H1 (cell line): Measurements from ENCODE around the gene ADARB2. TPM values are rescaled to one million over a fixed set of nuclear protein-coding genes. Genes with fewer than 3 reads are reported as not detected.

Source experiments
- CTCF ChIA-PET: fragments of 300-600 bp; sonication (Branson Sonifier 250); formaldehyde crosslinking; loops from one replicate; lab custom pipeline; 2021; ENCODE audit not compliant: partially characterized antibody; lab: Charles Lee
- POLR2A ChIA-PET: fragments of 300-600 bp; sonication (Branson Sonifier 250); formaldehyde crosslinking; loops from one replicate; lab custom pipeline; 2021; ENCODE audit warnings: inconsistent platforms; ENCODE audit not compliant: partially characterized antibody; lab: Charles Lee
- DNase-seq, 2 experiments: peaks; one replicate each; pipeline versions ENCODE4 v3.0.0 to v3.0.0-alpha.2; 2010 to 2022; ENCODE audit warnings: low spot score in 2 of 2, low read depth in 1 of 2, mixed read lengths in 1 of 2
- FAIRE-seq: peaks from 2 replicates; lab custom pipeline; 2011; peaks lifted over from hg19 to GRCh38; lab: Jason Lieb, UNC
- H2AFZ ChIP-seq: 2 replicates; pipeline ENCODE4 v1.8.1; 2012; ENCODE audit warnings: low read length, inconsistent platforms
- H2AK5ac ChIP-seq: 2 replicates; pipeline ENCODE4 v1.6.1; 2013; ENCODE audit warnings: low read depth, low read length
- H2BK120ac ChIP-seq: replicated peaks from 2 replicates; pipeline ENCODE3; 2013; ENCODE audit warnings: low read depth, low read length, inconsistent platforms
- H2BK12ac ChIP-seq: 2 replicates; pipeline ENCODE4 v1.6.1; 2013; ENCODE audit warnings: low read depth, low read length
- H2BK15ac ChIP-seq: 2 replicates; pipeline ENCODE4 v1.6.1; 2013; ENCODE audit warnings: low read length
- H2BK20ac ChIP-seq: 2 replicates; pipeline ENCODE4 v1.6.1; 2013; ENCODE audit warnings: low read length
- H2BK5ac ChIP-seq: 2 replicates; pipeline ENCODE4 v1.6.1; 2013; ENCODE audit warnings: low read depth, low read length
- H3K14ac ChIP-seq: 2 replicates; pipeline ENCODE4 v1.6.1; 2013; ENCODE audit warnings: inconsistent platforms; ENCODE audit not compliant: insufficient read length
- H3K18ac ChIP-seq: 2 replicates; pipeline ENCODE4 v1.6.1; 2013; ENCODE audit warnings: low read length; ENCODE audit errors: extremely low read depth
- H3K23ac ChIP-seq: 2 replicates; pipeline ENCODE4 v1.6.1; 2013; ENCODE audit warnings: inconsistent platforms; ENCODE audit not compliant: insufficient read length
- H3K23me2 ChIP-seq: 2 replicates; pipeline ENCODE4 v1.6.1; 2013; ENCODE audit warnings: low read depth, low read length
- H3K27ac ChIP-seq: 2 replicates; pipeline ENCODE4 v1.6.1; 2011; ENCODE audit warnings: low read depth, low read length, inconsistent platforms
- H3K27me3 ChIP-seq, 4 experiments: replicated peaks in 1 of 4; 1 replicate in 1 of 4; 2 replicates in 3 of 4; pipeline versions ENCODE4 v1.6.1 to v1.8.1; 2011 to 2013; ENCODE audit warnings: low read length in 3 of 4, mild to moderate bottlenecking in 3 of 4, inconsistent platforms in 2 of 4, mixed read lengths in 2 of 4, moderate library complexity in 1 of 4; ENCODE audit not compliant: control insufficient read depth in 3 of 4, insufficient read depth in 3 of 4; ENCODE audit errors: extremely low read depth in 1 of 4
- H3K36me3 ChIP-seq, 4 experiments: 2 replicates each; pipeline versions ENCODE4 v1.6.1 to v1.8.1; 2011 to 2013; ENCODE audit warnings: mild to moderate bottlenecking in 4 of 4, low read length in 3 of 4, moderate library complexity in 2 of 4, control low read depth in 1 of 4, inconsistent platforms in 1 of 4; ENCODE audit not compliant: insufficient read depth in 4 of 4, control insufficient read depth in 2 of 4
- H3K4ac ChIP-seq: replicated peaks from 2 replicates; pipeline ENCODE3; 2013; ENCODE audit warnings: low read length, low read depth, mixed read lengths, inconsistent platforms; ENCODE audit not compliant: insufficient read length
- H3K4me1 ChIP-seq, 4 experiments: replicated peaks in 1 of 4; 1 replicate in 1 of 4; 2 replicates in 3 of 4; pipeline versions ENCODE4 v1.6.1 to v1.8.1; 2011 to 2013; ENCODE audit warnings: low read length in 3 of 4, inconsistent platforms in 2 of 4, mixed read lengths in 1 of 4; ENCODE audit not compliant: insufficient read depth in 4 of 4, control insufficient read depth in 3 of 4
- H3K4me2 ChIP-seq, 2 experiments: 2 replicates each; pipeline versions ENCODE4 v1.6.1 to v1.8.1; 2011 to 2013; ENCODE audit warnings: low read depth in 2 of 2, low read length in 2 of 2, control low read depth in 1 of 2, inconsistent platforms in 1 of 2, mild to moderate bottlenecking in 1 of 2; ENCODE audit not compliant: insufficient read depth in 1 of 2
- H3K4me3 ChIP-seq, 4 experiments: fragments of 200-600, 300-600 bp in 1 of 4; sonication (generic), shearing (Covaris generic), sonication (Bioruptor Twin) in 1 of 4; 2 replicates each; pipeline versions ENCODE4 v1.5.1 to v1.8.1; 2011 to 2016; ENCODE audit warnings: low read length in 4 of 4, low read depth in 3 of 4, control low read depth in 2 of 4, inconsistent platforms in 2 of 4, mild to moderate bottlenecking in 2 of 4, mixed read lengths in 1 of 4, moderate library complexity in 1 of 4; ENCODE audit not compliant: insufficient read depth in 2 of 4; ENCODE audit errors: extremely low read depth in 1 of 4
- H3K56ac ChIP-seq: replicated peaks from 2 replicates; pipeline ENCODE3; 2013; ENCODE audit warnings: low read depth, mild to moderate bottlenecking, mixed read lengths, low read length, inconsistent platforms; ENCODE audit not compliant: insufficient read length
- H3K79me1 ChIP-seq: 2 replicates; pipeline ENCODE4 v1.6.1; 2013; ENCODE audit warnings: low read depth, low read length, control low read depth
- H3K79me2 ChIP-seq, 2 experiments: 2 replicates each; pipeline versions ENCODE4 v1.6.1 to v1.8.1; 2012 to 2013; ENCODE audit warnings: low read length in 2 of 2, mild to moderate bottlenecking in 2 of 2, inconsistent platforms in 1 of 2; ENCODE audit not compliant: insufficient read depth in 2 of 2, control insufficient read depth in 1 of 2
- H3K9ac ChIP-seq, 4 experiments: replicated peaks in 1 of 4; 1 replicate in 1 of 4; 2 replicates in 3 of 4; pipeline versions ENCODE4 v1.6.1 to v1.8.1; 2011 to 2013; ENCODE audit warnings: low read depth in 3 of 4, low read length in 3 of 4, control low read depth in 2 of 4, mild to moderate bottlenecking in 2 of 4, moderate library complexity in 2 of 4, inconsistent platforms in 1 of 4; ENCODE audit errors: extremely low read depth in 1 of 4
- H3K9me3 ChIP-seq, 2 experiments: 2 replicates each; pipeline versions ENCODE4 v1.6.1 to v1.8.1; 2012 to 2013; ENCODE audit warnings: mild to moderate bottlenecking in 2 of 2, moderate library complexity in 2 of 2, control low read depth in 1 of 2, inconsistent platforms in 1 of 2, low read depth in 1 of 2, low read length in 1 of 2, mixed read lengths in 1 of 2; ENCODE audit not compliant: insufficient read depth in 2 of 2
- H4K20me1 ChIP-seq, 2 experiments: replicated peaks in 1 of 2; 2 replicates each; pipeline versions ENCODE3 to v1.8.1; 2011 to 2013; ENCODE audit warnings: inconsistent platforms in 2 of 2, low read length in 2 of 2, mild to moderate bottlenecking in 1 of 2; ENCODE audit not compliant: insufficient read depth in 2 of 2, control insufficient read depth in 1 of 2
- H4K5ac ChIP-seq: 2 replicates; pipeline ENCODE4 v1.6.1; 2013; ENCODE audit warnings: low read length, low read depth, mixed read lengths, inconsistent platforms; ENCODE audit not compliant: insufficient read length
- H4K8ac ChIP-seq: 2 replicates; pipeline ENCODE4 v1.8.0; 2013; ENCODE audit warnings: mild to moderate bottlenecking, moderate library complexity, low read length, inconsistent platforms; ENCODE audit not compliant: insufficient read depth; ENCODE audit errors: extremely low read depth
- H4K91ac ChIP-seq: replicated peaks from 2 replicates; pipeline ENCODE3; 2013; ENCODE audit warnings: low read length, mixed read lengths, inconsistent platforms; ENCODE audit not compliant: insufficient read length
- TAF7 ChIP-seq: optimal IDR thresholded peaks from 2 replicates; pipeline ENCODE3; 2011; ENCODE audit warnings: low read depth, mild to moderate bottlenecking, inconsistent platforms, low read length, moderate library complexity, borderline replicate concordance
- WGBS, 2 experiments: shearing (Covaris generic) in 1 of 2; methylation state at CpG; one replicate each; pipeline versions ENCODE4 v1.1.6 to v1.1.7; 2013 to 2015; ENCODE audit warnings: low lambda C conversion rate in 2 of 2, mixed read lengths in 2 of 2, inconsistent platforms in 1 of 2, low coverage in 1 of 2, missing lambda C conversion rate in 1 of 2; ENCODE audit not compliant: insufficient replicate concordance in 2 of 2, insufficient coverage in 1 of 2, insufficient read length in 1 of 2; ENCODE audit errors: extremely low coverage in 1 of 2, missing lambda C conversion rate in 1 of 2; 5-methylcytosine and 5-hydroxymethylcytosine counted together
- polyA plus RNA-seq, 7 experiments: library from polyadenylated mRNA; depleted of rRNA in 3 of 7; stranded (reverse) in 5 of 7; unstranded in 2 of 7; fragments of >200 nt in 5 of 7; fragments of 200-250 nt in 2 of 7; gene quantifications; 1 replicate in 5 of 7; 2 replicates in 1 of 7; 4 replicates in 1 of 7; pipeline versions ENCODE4 v1.2.1 to v1.2.3, GENCODE V29; 2011 to 2013; ENCODE audit warnings: missing spikeins in 2 of 7, mixed read lengths in 2 of 7
- total RNA-seq: library from RNA; stranded (reverse); fragmentation: NEBNext Ultra II Directional; extraction: Animal tissue kit (Norgen Biotek cat#: 25700); gene quantifications from 2 replicates; pipeline ENCODE4 v1.2.1, GENCODE V29; 2021

The ADARB2 gene
- total and polyA plus RNA-seq, 2 of the 8 experiments (the other 6 are each of a cell fraction or from before 2014, with no cell fraction given), result 2.2 to 2.8 TPM

DNA sequence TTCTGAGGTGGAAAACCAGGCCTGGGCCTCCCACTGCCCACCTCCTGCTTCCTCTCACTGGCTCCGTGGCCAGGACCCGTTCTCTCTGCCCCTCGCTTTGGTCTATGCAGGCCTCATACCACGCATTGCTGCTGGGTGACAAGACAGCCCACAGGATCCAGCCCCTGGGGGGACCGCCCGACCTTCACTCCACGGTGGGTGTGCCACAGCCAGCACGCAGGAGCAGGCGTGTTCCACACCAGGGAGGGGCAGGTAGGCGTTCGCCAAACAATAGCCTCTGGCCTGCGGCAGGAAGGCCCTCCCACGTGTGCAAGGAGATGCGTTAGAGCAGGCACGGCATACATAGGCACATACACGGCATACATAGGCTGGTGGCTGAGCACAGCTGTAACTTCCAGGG lies 447.7 kb downstream of the ADARB2 start:
- no peak overlapping the region; the same call in 1 of the 2 replicates for H2BK20ac ChIP-seq
- no peaks in the 10 kb centered on the region for H3K79me1 ChIP-seq
- no peak overlapping the region for H3K14ac ChIP-seq
- DNase-seq (peak in 1 of 2 experiments; percentile 41), FAIRE-seq (no peak)
- H3K23me2 ChIP-seq, result no peaks in the 10 kb centered on the region
- no peaks in the 10 kb centered on the region; a peak in 1 of 7 replicates for H3K27me3 ChIP-seq
- peak overlapping the region; percentile 32 for H4K91ac ChIP-seq
- H3K18ac ChIP-seq, result no peak overlapping the region
- H4K20me1 ChIP-seq, result no peaks in the 10 kb centered on the region
- peaks cover 0 to 16% (median 9%) of the 10 kb centered on the region in 4 experiments; a peak in 6 of 7 replicates for H3K4me1 ChIP-seq
- H3K4me2 ChIP-seq, result no peak overlapping the region
- H4K5ac ChIP-seq, result no peak overlapping the region
- no peak overlapping the region; the same call in 1 of the 2 replicates for H2AK5ac ChIP-seq
- H2BK120ac ChIP-seq, result no peak overlapping the region
- H3K36me3 ChIP-seq, result no peaks in the 10 kb centered on the region
- H3K56ac ChIP-seq, result no peak overlapping the region
- H3K79me2 ChIP-seq, result no peaks in the 10 kb centered on the region
- peak overlapping the region; percentile 42; the same call in 1 of the 2 replicates for H4K8ac ChIP-seq
- POLR2A ChIA-PET, result no interaction called here
- H2BK5ac ChIP-seq, result peak overlapping the region; percentile 67; the same call in 1 of the 2 replicates
- CTCF ChIA-PET, result no interaction called here
- H3K23ac ChIP-seq, result no peak overlapping the region
- H2AFZ ChIP-seq, result no peak overlapping the region
- H3K27ac ChIP-seq, result no peak overlapping the region
- H2BK15ac ChIP-seq, result peak overlapping the region; percentile 31; the same call in 1 of the 2 replicates
- H3K4me3 ChIP-seq, result no peak overlapping the region
- peak overlapping the region; percentile 89; the same call in 1 of the 2 replicates for H2BK12ac ChIP-seq
- 84% methylated on average over 16 of the region's 16 CpGs; no CpG with 5 or more reads in 1 of the 2 experiments for WGBS, 2 experiments
- no peak overlapping the region for H3K4ac ChIP-seq
- H3K9ac ChIP-seq, result no peak overlapping the region
- no peaks in the 10 kb centered on the region for H3K9me3 ChIP-seq
- TF ChIP-seq TAF7, result no peak
